Fibroblast of lung (primary cell): ENCODE measurements around the gene ETF1.

Experiments
- CTCF ChIP-seq, 2 donors: IDR thresholded peaks in 1 of 2; conservative IDR thresholded peaks in 1 of 2; 1 replicate in 1 of 2; 2 replicates in 1 of 2; pipeline ENCODE4 v1.5.1; 2011 to 2012; ENCODE audit warnings: low read length in 2 of 2, control low read depth in 1 of 2, inconsistent platforms in 1 of 2, low read depth in 1 of 2, mild to moderate bottlenecking in 1 of 2
- EZH2 ChIP-seq: IDR thresholded peaks from 2 replicates; pipeline ENCODE4 v1.5.1; 2012; ENCODE audit warnings: low read length, control low read depth, mild to moderate bottlenecking; ENCODE audit errors: missing control alignments

GRCh38 chr5:138533973-138534941, 8.8 kb downstream of the ETF1 start:
- TF ChIP-seq EZH2: no peak
- no peak for TF ChIP-seq CTCF (conservative IDR thresholded peaks at IDR 0.05 in 1 of 2, IDR thresholded peaks at IDR 0.05 in 1 of 2; ENCODE audit: low read depth in 1 of 2, low read length in 2 of 2)
